Motor neuron (in vitro differentiated cells): ENCODE results near the gene VAMP7. TPM values are rescaled to one million over a fixed set of nuclear protein-coding genes. Genes with fewer than 3 reads are reported as not detected.
A peak's percentile ranks its signal among the peaks of the same experiment; 100 is the strongest.
"Not testable (repeated sequence)": the region's sequence is repeated elsewhere in the genome, so short reads cannot be mapped to it uniquely, and the experiment has no call there.

Experiments used
- ATAC-seq, 8 experiments: fragments of 200-7000 bp; cut with Tn5 transposase; replicated peaks in 6 of 8; 2 replicates each; pipeline ENCODE4 v1.8.0; 2021; ENCODE audit warnings: mild to moderate bottlenecking in 8 of 8, moderate library complexity in 8 of 8
- H3K27ac ChIP-seq, 2 donors: fragments of 250-450 bp; sonication (Bioruptor Pico); 2 replicates each; pipeline ENCODE4 v1.9.0; 2021; ENCODE audit warnings: antibody characterized with exemption in 2 of 2, mild to moderate bottlenecking in 2 of 2, moderate library complexity in 1 of 2
- H3K4me1 ChIP-seq, 2 donors: fragments of 250-450 bp; sonication (Bioruptor Pico); replicated peaks in 1 of 2; 2 replicates each; pipeline ENCODE4 v1.6.1; 2021; ENCODE audit warnings: antibody characterized with exemption in 2 of 2, mild to moderate bottlenecking in 2 of 2, moderate library complexity in 1 of 2
- H3K4me3 ChIP-seq, 5 donors: fragments of 250-450 bp; sonication (Bioruptor Pico); 2 replicates each; pipeline ENCODE4 v1.9.0; 2021; ENCODE audit warnings: antibody characterized with exemption in 5 of 5, mild to moderate bottlenecking in 5 of 5, moderate library complexity in 4 of 5
- WGBS, 10 experiments: fragments of 450-650 bp; shearing (Covaris generic); methylation state at CpG; one replicate each; pipeline ENCODE4 v1.0.0; 2022; 5-methylcytosine and 5-hydroxymethylcytosine counted together
- in situ Hi-C, 9 experiments: fragments of 400-800 bp; cut with MboI; loops; one replicate each; pipeline ENCODE4 v1.15.0; 2021; ENCODE audit warnings: low sequenced_read_pairs in 9 of 9, low pct_unique_long_range_greater_than_20kb in 2 of 9; ENCODE audit not compliant: unreplicated experiment in 9 of 9
- total RNA-seq, 8 experiments: library from RNA; unstranded; fragments of 300-600 nt; gene quantifications; 2 replicates each; pipeline versions ENCODE4 v1.2.3 to v1.2.4, GENCODE V29; 2022

Gene VAMP7
- total RNA-seq, 8 experiments from 2014 or later: 16.7 to 50.1 (median 25.9) TPM

DNA sequence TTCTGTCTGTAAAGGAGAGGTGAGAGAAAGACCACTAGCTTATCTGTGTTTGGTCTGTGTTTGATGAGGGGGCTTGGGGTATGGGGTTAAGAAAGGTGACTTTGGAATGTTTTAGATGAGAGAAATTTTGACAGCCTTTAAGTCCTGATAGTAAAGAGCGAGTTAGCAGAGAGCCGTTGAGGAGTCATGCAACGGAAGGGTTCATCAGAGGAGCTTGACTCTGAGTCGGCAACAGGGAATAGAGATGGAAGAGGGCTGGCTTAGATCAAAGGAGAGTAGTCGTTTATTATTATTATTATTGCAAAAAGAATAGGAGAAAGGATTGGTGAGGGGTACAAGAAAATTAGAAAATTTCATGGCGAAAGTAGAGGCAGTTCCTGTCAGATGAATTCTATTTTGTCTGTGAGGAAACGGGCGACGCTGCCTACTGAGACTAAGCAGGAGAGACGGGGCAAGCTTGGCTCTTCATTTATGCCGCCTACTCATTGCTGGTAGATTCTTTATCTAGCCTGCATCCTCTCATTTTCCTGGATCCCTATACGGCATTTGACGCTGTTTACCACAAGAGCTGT lies 473 bp upstream of the VAMP7 start:
- peak; percentile 4 to 31 (median 12) for ATAC-seq
- 17 to 54% (median 28%) methylated on average over 4 to 12 of the region's 13 CpGs for WGBS, 10 experiments

DNA sequence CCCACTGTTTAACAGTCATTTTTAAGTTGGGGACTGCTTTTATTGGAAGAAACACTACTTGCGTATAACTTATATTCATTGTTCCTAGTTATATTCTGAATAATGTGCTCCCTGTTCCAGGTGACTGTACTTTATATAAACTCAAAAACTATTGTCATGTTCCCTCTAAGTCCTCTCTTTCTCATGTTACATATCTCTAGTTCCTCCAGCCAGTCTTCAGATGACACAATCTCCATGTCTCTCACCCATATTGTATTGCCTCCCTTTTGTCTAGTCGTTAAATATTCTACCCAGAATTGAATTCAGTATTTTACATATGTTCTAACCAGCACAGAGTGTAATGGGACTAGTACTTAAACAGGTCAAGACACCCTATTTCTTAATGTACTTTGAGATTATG lies 5.3 kb downstream of the VAMP7 start:
- in situ Hi-C loops: no loop called here

More for the DNA sequence above, 473 bp upstream of the VAMP7 start:
- H3K4me3 ChIP-seq: peak overlapping the region; percentile 44 to 91 (median 67)
- no peaks in the 10 kb centered on the region for H3K4me1 ChIP-seq
- in situ Hi-C loops: no loop called here
- H3K27ac ChIP-seq: no peak overlapping the region

DNA sequence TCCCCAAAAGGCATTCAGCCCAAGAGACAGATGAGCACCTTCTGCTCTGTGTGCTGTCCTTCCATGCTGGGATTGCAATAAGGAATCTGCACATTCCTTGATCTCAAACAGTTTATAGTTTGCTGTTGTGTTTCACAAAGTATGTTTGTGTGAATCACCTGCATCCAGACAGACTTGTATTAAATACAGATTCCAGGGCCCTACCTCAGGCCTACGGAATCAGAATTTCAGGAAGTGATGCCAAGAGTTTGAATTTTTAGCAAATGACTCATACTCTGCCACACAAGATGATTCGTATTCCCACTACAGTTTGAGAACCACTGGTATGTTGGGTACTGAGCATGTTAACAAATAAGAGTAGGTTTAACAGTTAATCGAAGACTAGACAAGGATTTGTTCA lies 7.0 kb downstream of the VAMP7 start:
- H3K4me3 ChIP-seq: no peak overlapping the region
- peak in 3 of 8 experiments; percentile 29 to 56 (median 38) for ATAC-seq
- no peaks in the 10 kb centered on the region for H3K4me1 ChIP-seq
- WGBS, 10 experiments: 9 to 64% (median 34%) methylated on average over 2 to 3 of the region's 3 CpGs; no CpG with 5 or more reads in 2 of the 10 experiments
- H3K27ac ChIP-seq: no peak overlapping the region
- in situ Hi-C loops: no loop called here

More for the DNA sequence above, 5.3 kb downstream of the VAMP7 start:
- no peak overlapping the region for H3K27ac ChIP-seq
- no peak overlapping the region for H3K4me3 ChIP-seq
- H3K4me1 ChIP-seq: no peaks in the 10 kb centered on the region
- ATAC-seq: no peak
- 40 to 75% (median 54%) methylated on average over 1 to 2 of the region's 2 CpGs; no CpG with 5 or more reads in 1 of the 10 experiments for WGBS, 10 experiments

DNA sequence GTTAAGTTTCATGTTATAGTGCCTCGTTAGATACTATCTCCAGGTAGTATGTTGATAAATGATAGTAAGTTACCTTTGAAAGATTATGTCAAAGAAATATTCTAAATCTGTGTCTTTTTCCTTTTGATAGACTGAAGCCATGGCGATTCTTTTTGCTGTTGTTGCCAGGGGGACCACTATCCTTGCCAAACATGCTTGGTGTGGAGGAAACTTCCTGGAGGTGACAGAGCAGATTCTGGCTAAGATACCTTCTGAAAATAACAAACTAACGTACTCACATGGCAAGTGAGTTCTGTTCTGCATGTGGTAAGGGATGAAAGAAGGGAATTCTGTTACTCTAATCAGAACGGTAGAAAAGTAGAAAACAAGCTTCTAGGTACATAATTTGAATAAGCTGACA lies 8.2 kb downstream of the VAMP7 start:
- no peak overlapping the region for H3K4me3 ChIP-seq
- 38 to 75% (median 53%) methylated on average over 1 to 4 of the region's 4 CpGs for WGBS, 10 experiments
- peak in 1 of 8 experiments; percentile 46 for ATAC-seq
- in situ Hi-C loops: no loop called here
- no peaks in the 10 kb centered on the region for H3K4me1 ChIP-seq
- H3K27ac ChIP-seq: no peak overlapping the region

DNA sequence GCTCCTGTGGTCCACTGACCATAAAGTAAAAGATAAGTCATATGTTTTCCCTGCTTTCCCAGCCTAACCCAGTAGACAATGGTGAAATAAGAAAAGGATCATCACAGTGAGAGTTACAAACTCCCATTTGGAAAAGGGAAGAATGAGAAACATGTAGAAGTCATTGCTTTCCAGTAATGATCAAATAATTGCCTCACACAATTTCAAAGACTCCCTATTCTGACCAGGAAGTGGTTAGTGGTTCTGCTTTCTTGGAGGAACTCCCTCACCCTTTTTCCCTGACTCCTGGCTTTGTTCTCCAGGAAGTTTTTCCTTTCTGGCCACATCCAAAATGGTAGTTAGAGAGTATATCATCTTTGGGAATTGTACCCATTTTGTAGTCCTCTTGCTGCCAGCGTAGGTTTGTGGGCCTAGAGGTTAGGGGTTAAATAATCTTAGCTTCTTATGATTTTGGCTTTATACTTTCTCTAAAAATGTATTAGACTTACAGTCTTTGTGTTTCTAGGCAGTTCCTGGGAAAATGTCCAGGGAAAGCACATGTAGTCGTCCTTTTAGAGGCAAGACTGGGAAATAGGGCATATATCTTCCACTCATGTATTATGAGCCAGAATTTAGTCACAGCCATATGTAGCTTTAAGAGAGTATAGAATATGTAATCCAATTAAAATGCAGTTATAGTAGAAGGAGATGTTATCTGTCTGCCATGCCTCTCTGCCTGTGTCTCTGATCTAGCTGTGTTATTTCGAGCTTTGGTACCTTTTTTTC lies 10.5 kb downstream of the VAMP7 start:
- no peak overlapping the region for H3K4me3 ChIP-seq
- WGBS, 10 experiments: 21 to 89% (median 55%) methylated on average over 1 to 3 of the region's 3 CpGs; no CpG with 5 or more reads in 1 of the 10 experiments
- in situ Hi-C loops: no loop called here

DNA sequence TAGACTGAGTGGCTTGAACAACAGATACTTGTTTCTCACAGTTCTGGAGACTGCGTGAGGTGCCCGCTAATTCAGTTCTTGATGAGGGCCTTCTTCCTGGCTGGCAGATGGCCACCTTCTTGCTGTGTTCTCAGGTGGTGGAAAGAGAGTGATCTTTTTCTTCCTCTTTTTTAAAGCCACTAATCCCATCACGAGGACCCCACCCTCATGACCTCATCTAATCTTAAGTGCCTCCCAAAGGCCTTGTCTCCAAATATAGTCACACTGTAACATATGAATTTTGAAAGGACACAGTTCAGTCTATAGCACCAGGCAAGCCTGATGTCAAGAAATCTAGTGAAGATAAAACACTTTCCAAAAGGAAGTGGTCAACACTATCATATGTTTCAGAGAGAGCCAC lies 12.4 kb downstream of the VAMP7 start:
- in situ Hi-C loops: no loop called here
- Histone ChIP-seq H3K4me1 (no peaks in the 10 kb centered on the region), H3K4me3 (no peak overlapping the region), H3K27ac (no peak overlapping the region)
- peak in 3 of 8 experiments; percentile 16 to 54 (median 49) for ATAC-seq
- WGBS, 10 experiments: 0 to 93% (median 51%) methylated on average over 1 to 3 of the region's 3 CpGs; no CpG with 5 or more reads in 4 of the 10 experiments

More for the DNA sequence above, 10.5 kb downstream of the VAMP7 start:
- Histone ChIP-seq H3K4me1 (no peaks in the 10 kb centered on the region), H3K27ac (no peak overlapping the region)
- ATAC-seq: no peak

DNA sequence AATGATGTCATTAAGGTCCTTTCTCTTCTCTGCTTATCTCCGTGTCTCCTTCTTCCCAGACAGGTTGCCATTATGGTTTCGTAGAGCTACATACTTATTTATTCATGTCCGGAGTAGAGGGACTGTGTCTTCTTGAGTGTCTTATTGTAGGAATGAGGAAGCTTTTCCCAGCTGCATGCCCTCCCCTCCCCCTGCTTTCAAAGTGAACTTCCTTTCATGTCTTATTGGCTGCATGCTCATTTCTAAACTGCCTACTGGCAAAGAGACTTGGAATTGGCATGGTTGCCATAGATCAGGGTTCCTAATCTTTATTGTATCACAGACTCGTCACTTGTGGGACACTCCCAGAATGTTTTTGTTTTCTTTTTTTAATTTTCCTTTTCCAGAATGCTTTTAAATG lies 15.4 kb downstream of the VAMP7 start:
- 33 to 100% (median 71%) methylated on average over 1 to 4 of the region's 4 CpGs for WGBS, 10 experiments
- in situ Hi-C loops: no loop called here
- no peak for ATAC-seq
- Histone ChIP-seq H3K4me3 (no peak overlapping the region), H3K27ac (no peak overlapping the region), H3K4me1 (no peaks in the 10 kb centered on the region)

DNA sequence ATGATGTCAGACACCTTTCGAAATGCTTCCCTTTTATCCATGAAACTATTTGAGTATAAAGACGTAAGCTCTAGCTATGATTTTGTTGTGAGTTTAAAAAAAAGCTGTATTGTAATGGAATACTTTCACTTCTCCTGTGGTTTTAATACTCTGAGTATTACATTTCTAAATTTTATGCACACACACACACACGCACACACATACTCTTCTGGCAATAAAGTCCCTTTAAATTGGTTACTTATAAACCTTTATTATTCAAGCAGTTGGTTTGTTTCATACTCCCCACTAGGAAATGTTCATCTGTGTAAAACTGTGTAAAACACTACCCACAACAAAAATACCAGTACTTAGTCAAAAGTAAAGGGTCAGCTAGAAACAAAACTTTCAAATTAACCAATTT lies 18.2 kb downstream of the VAMP7 start:
- H3K4me3 ChIP-seq: no peak overlapping the region
- WGBS, 10 experiments: 36 to 86% (median 65%) methylated on average over 1 to 3 of the region's 3 CpGs
- ATAC-seq: no peak
- no peak overlapping the region for H3K27ac ChIP-seq
- H3K4me1 ChIP-seq: no peaks in the 10 kb centered on the region
- in situ Hi-C loops: no loop called here

DNA sequence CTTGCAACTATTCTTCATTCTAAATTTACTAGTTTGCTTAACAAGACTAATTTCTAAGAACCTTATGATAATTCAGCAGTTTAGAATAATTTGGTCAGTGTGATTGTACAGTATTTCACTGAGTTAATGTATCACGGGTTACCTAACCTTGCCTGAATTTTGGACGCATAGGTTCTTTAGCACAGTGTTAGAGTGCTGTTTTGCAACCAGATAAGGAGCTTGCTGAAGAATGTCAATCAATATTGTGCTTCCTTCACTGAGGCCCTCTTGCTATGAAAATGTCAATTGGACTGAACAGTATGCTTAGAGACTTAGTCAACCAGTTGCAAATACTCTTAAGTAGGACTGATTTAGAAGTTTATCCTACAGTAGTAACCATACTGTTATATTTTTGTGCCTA lies 19.6 kb downstream of the VAMP7 start:
- no peak for ATAC-seq
- 47 to 100% (median 87%) methylated on average over 2 of the region's 2 CpGs; no CpG with 5 or more reads in 2 of the 10 experiments for WGBS, 10 experiments
- no peak overlapping the region for H3K4me3 ChIP-seq
- no peak overlapping the region for H3K27ac ChIP-seq
- no peaks in the 10 kb centered on the region for H3K4me1 ChIP-seq
- in situ Hi-C loops: no loop called here

DNA sequence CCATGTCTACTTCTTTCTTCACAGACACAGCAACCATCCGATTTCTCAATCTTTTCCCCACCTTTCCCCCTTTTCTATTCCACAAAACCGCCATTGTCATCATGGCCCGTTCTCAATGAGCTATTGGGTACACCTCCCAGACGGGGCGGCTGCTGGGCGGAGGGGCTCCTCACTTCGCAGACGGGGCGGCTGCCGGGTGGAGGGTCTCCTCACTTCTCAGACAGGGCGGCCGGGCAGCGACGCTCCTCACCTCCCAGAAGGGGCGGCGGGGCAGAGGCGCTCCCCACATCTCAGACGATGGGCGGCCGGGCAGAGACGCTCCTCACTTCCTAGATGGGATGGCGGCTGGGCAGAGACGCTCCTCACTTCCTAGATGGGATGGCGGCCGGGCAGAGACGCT lies 26.5 kb downstream of the VAMP7 start:
- H3K4me3 ChIP-seq, in situ Hi-C loops, H3K4me1 ChIP-seq, H3K27ac ChIP-seq, ATAC-seq: not testable (repeated sequence)
- WGBS, 10 experiments: no CpG with 5 or more reads among the region's 26 CpGs

DNA sequence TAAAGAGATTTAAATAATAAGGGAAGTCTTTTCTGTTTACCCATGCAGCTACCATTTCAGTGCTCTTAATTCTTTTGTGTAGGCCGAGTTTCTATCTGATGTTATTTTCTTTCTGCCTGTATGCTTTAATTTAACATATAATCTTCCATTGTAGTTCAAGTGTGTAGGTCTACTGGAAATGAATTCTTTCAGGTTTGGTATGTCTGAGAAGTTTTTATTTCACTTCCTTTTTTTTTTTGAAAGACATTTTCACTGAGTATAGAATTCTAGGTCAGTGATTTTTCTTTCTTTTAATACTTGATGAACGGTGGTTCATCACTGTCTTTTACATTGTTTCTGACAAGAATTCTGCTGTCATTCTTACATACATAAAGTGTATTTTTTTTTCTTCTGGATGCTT lies 42.1 kb downstream of the VAMP7 start:
- H3K27ac ChIP-seq: no peak overlapping the region
- in situ Hi-C loops: no loop called here
- WGBS, 10 experiments: 37 to 79% (median 57%) methylated on average over 1 to 2 of the region's 2 CpGs
- no peak overlapping the region for H3K4me3 ChIP-seq
- no peak for ATAC-seq
- H3K4me1 ChIP-seq: no peaks in the 10 kb centered on the region

DNA sequence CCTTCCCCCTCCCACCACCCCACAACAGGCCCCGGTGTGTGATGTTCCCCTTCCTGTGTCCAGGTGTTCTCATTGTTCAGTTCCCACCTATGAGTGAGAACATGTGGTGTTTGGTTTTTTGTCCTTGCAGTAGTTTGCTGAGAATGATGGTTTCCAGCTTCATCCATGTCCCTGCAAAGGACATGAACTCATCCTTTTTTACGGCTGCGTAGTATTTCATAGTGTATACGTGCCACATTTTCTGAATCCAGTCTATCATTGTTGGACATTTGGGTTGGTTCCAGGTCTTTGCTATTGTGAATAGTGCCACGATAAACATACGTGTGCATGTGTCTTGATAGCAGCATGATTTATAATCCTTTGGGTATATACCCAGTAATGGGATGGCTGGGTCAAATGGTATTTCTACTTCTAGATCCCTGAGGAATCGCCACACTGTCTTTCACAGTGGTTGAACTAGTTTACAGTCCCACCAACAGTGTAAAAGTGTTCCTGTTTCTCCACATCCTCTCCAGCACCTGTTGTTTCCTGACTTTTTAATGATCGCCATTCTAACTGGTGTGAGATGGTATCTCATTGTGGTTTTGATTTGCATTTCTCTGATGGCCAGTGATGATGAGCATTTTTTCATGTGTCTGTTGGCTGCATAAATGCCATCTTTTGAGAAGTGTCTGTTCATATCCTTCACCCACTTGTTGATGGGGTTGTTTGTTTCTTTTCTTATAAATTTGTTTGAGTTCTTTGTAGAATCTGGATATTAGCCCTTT lies 49.9 kb downstream of the VAMP7 start:
- ATAC-seq, H3K27ac ChIP-seq, H3K4me3 ChIP-seq, in situ Hi-C loops, H3K4me1 ChIP-seq: not testable (repeated sequence)
- WGBS, 10 experiments: 51% methylated on average over 3 of the region's 8 CpGs; no CpG with 5 or more reads in 9 of the 10 experiments

DNA sequence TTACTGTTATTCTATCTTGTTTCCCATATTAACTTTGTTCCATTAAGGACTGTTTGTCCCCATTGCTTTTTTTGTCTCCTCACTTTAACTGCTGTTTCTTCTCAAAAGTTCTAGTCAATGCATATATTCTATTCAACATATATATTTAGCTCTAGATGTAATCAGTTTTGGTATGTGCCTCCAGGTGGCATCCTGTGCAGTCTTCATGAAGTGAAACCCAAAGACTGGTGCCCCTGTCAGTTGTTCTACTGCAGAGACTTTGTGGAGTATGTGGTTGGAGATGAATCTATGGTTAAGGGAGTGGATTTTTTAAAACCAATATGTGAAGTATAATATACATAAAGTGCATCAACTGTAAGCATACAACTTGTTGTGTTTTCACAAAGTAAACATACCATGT lies 57.0 kb downstream of the VAMP7 start:
- Histone ChIP-seq H3K27ac (no peak overlapping the region), H3K4me1 (no peaks in the 10 kb centered on the region), H3K4me3 (no peak overlapping the region)
- in situ Hi-C loops: no loop called here
- no peak for ATAC-seq
